Pancreas (tissue), 10 donors: ENCODE results near the gene NHP2. TPM values are rescaled to one million over a fixed set of nuclear protein-coding genes. Genes with fewer than 3 reads are reported as not detected.

Experiments used
- ATAC-seq, 4 donors: fragments of 200-7000 bp; cut with Tn5 transposase; one replicate each; pipeline versions ENCODE4 v1.8.0 to v1.9.1; 2020; ENCODE audit warnings: mild to moderate bottlenecking in 4 of 4, moderate library complexity in 4 of 4
- DNase-seq, 6 donors: peaks; one replicate each; pipeline ENCODE4 v3.0.0-alpha.2; 2020
- FAIRE-seq: peaks from 2 replicates; lab custom pipeline; 2012; peaks lifted over from hg19 to GRCh38; lab: Jason Lieb, UNC
- H3K27ac ChIP-seq, 4 donors: fragments of 200-600 bp; sonication (generic); 1 replicate in 3 of 4; 2 replicates in 1 of 4; pipeline versions ENCODE4 v1.5.0 to v1.8.0; 2020
- H3K27me3 ChIP-seq, 4 donors: fragments of 200-600 bp; one replicate each; pipeline ENCODE4 v1.8.0; 2021
- H3K36me3 ChIP-seq, 3 donors: fragments of 200-600 bp; sonication (generic) in 1 of 3; one replicate each; pipeline versions ENCODE4 v1.5.0 to v1.8.0; 2020 to 2021
- H3K4me1 ChIP-seq, 3 donors: fragments of 200-600 bp; one replicate each; pipeline ENCODE4 v1.8.0; 2021
- H3K4me3 ChIP-seq, 4 donors: fragments of 200-600 bp; sonication (generic) in 2 of 4; one replicate each; pipeline versions ENCODE4 v1.5.0 to v1.8.0; 2020 to 2021
- H3K9me3 ChIP-seq, 4 donors: fragments of 200-600 bp; one replicate each; pipeline ENCODE4 v1.8.0; 2021
- CTCF ChIP-seq, 4 donors: fragments of 200-600 bp; sonication (generic) in 3 of 4; IDR thresholded peaks; one replicate each; pipeline versions ENCODE4 v1.5.0 to v1.8.0; 2021; ENCODE audit warnings: antibody characterized with exemption in 4 of 4
- WGBS, 2 donors: extraction: QIAGEN DNeasy Blood & Tissue Kit; methylation state at CpG; one replicate each; pipeline ENCODE4 v1.1.7; 2013; 5-methylcytosine and 5-hydroxymethylcytosine counted together
- intact Hi-C, 3 donors: fragments of 100-400 bp; cut with DNase I; formaldehyde crosslinking; loops; one replicate each; pipeline versions ENCODE4 v1.11.1 to v1.14.2; 2022
- polyA plus RNA-seq, 2 donors: library from polyadenylated mRNA; stranded (reverse); fragments of 200-250 nt; gene quantifications; one replicate each; pipeline ENCODE4 v1.2.3, GENCODE V29; 2013
- total RNA-seq, 6 donors: library from RNA; stranded (reverse); fragmentation: NEBNext Ultra II Directional in 4 of 6; extraction: Animal tissue kit (Norgen Biotek cat#: 25700) in 4 of 6; gene quantifications; one replicate each; pipeline versions ENCODE4 v1.2.1 to v1.2.4, GENCODE V29; 2021 to 2023
- donor health status: healthy with polysubstance abuse.
- donor health status: DM: no; HTN: no; CAD: no; lungs with moderate emphysema.
- donor health status: DM: no; HTN: no; CAD: no.
- donor health status: control.
- donor health status: control.
- donor health status: Bipolar disorder and iron deficiency.
- donor health status: DM: yes; HTN: yes; CAD: no.
- donor health status: DM: no; HTN: no; CAD: no.
- donor health status: DM: no; HTN: no; CAD: no.
- donor health status: DM: yes; HTN: yes; CAD: no.

NHP2 gene
- total and polyA plus RNA-seq, 8 donors = 34.6 to 84.7 (median 54.1) TPM

- ATAC-seq = no peak
- no peaks in the 10 kb centered on the region for H3K36me3 ChIP-seq
- no peaks in the 10 kb centered on the region for H3K27me3 ChIP-seq
- intact Hi-C loops = no loop called here
- H3K4me1 ChIP-seq = peaks cover 6 to 7% (median 6%) of the 10 kb centered on the region in 3 donors
- no peak for TF ChIP-seq CTCF (IDR thresholded peaks at IDR 0.05)
- DNase-seq = no peak
- 85 to 87% methylated on average over 26 to 27 of the region's 27 CpGs for WGBS, 2 donors
- no peaks in the 10 kb centered on the region for H3K9me3 ChIP-seq
- H3K27ac ChIP-seq = no peak overlapping the region
- no peak for FAIRE-seq
- H3K4me3 ChIP-seq = no peak overlapping the region
These were observed 33.6 kb downstream of the NHP2 start for GRCh38 chr5:178119915-178120606.

GRCh38 chr5:178117923-178118701 is 35.6 kb downstream of the NHP2 start:
- 66 to 78% methylated on average over 18 of the region's 18 CpGs for WGBS, 2 donors
- no peak overlapping the region for H3K4me3 ChIP-seq
- H3K36me3 ChIP-seq = no peaks in the 10 kb centered on the region
- DNase-seq = no peak
- H3K9me3 ChIP-seq = no peaks in the 10 kb centered on the region
- no peak for ATAC-seq
- TF ChIP-seq CTCF (IDR thresholded peaks at IDR 0.05) = no peak
- intact Hi-C loops = no loop called here
- no peak for FAIRE-seq
- H3K4me1 ChIP-seq = peaks cover 6 to 17% (median 6%) of the 10 kb centered on the region in 3 donors
- H3K27me3 ChIP-seq = no peaks in the 10 kb centered on the region
- no peak overlapping the region for H3K27ac ChIP-seq

- intact Hi-C loops = no loop called here
- FAIRE-seq (no peak), DNase-seq (no peak), ATAC-seq (no peak)
- no peaks in the 10 kb centered on the region for H3K27me3 ChIP-seq
- H3K4me3 ChIP-seq = no peak overlapping the region
- peaks cover 3 to 13% (median 3%) of the 10 kb centered on the region in 3 donors for H3K4me1 ChIP-seq
- H3K27ac ChIP-seq = no peak overlapping the region
- TF ChIP-seq CTCF (IDR thresholded peaks at IDR 0.05) = no peak
- 36 to 38% methylated on average over 21 to 22 of the region's 22 CpGs for WGBS, 2 donors
- no peaks in the 10 kb centered on the region for H3K36me3 ChIP-seq
- no peaks in the 10 kb centered on the region for H3K9me3 ChIP-seq
These were observed 37.4 kb downstream of the NHP2 start for GRCh38 chr5:178116143-178116885.

- no peaks in the 10 kb centered on the region for H3K9me3 ChIP-seq
- no peak for FAIRE-seq
- no peak for TF ChIP-seq CTCF (IDR thresholded peaks at IDR 0.05)
- no peak overlapping the region for H3K27ac ChIP-seq
- DNase-seq = no peak
- H3K4me1 ChIP-seq = peaks cover 0 to 10% (median 0%) of the 10 kb centered on the region in 3 donors
- H3K4me3 ChIP-seq = no peak overlapping the region
- H3K36me3 ChIP-seq = no peaks in the 10 kb centered on the region
- intact Hi-C loops = no loop called here
- 52 to 56% methylated on average over 7 of the region's 7 CpGs for WGBS, 2 donors
- H3K27me3 ChIP-seq = no peaks in the 10 kb centered on the region
- no peak for ATAC-seq
These were observed 37.9 kb downstream of the NHP2 start for GRCh38 chr5:178115814-178116142.
